SK-N-MC (cell line): ENCODE measurements around the gene CACNG4.

Experiments
- DNase-seq: peaks from one replicate; pipeline ENCODE4 v3.0.0-alpha.2; 2011; ENCODE audit warnings: low read depth, low spot score
- H3K27ac ChIP-seq: fragments of 200-600 bp; sonication (generic); 2 replicates; pipeline ENCODE4 v1.5.1; 2016; ENCODE audit warnings: mixed run types
- H3K36me3 ChIP-seq: fragments of 200-600 bp; sonication (generic); 2 replicates; pipeline ENCODE4 v1.6.1; 2017; ENCODE audit warnings: antibody characterized with exemption, low read length, mixed read lengths; ENCODE audit not compliant: insufficient read depth
- H3K4me3 ChIP-seq: fragments of 200-600 bp; sonication (generic); 2 replicates; pipeline ENCODE4 v1.5.1; 2016
- H3K9ac ChIP-seq: fragments of 200-600 bp; sonication (generic); 2 replicates; pipeline ENCODE4 v1.8.0; 2017; ENCODE audit warnings: mixed run types, mixed read lengths; ENCODE audit not compliant: insufficient read length
- H3K9me3 ChIP-seq: fragments of 200-600 bp; sonication (generic); 2 replicates; pipeline ENCODE4 v1.6.1; 2017; ENCODE audit warnings: low read depth, mild to moderate bottlenecking, antibody characterized with exemption, low read length, moderate library complexity, mixed read lengths
- EZH2 ChIP-seq: fragments of 200-600 bp; sonication (generic); IDR thresholded peaks from one replicate; pipeline ENCODE4 v1.6.1; 2017; ENCODE audit warnings: antibody characterized with exemption
- FOXP2 ChIP-seq: optimal IDR thresholded peaks from 2 replicates; pipeline ENCODE3; 2011; ENCODE audit warnings: mild to moderate bottlenecking, moderate library complexity; ENCODE audit not compliant: insufficient read depth; ENCODE audit errors: extremely low read length, control extremely low read depth
- POLR2AphosphoS5 ChIP-seq: IDR thresholded peaks from 2 replicates; pipeline ENCODE4 v1.6.1; 2012; ENCODE audit warnings: mild to moderate bottlenecking, low read depth, low read length, borderline replicate concordance

Gene CACNG4

DNA sequence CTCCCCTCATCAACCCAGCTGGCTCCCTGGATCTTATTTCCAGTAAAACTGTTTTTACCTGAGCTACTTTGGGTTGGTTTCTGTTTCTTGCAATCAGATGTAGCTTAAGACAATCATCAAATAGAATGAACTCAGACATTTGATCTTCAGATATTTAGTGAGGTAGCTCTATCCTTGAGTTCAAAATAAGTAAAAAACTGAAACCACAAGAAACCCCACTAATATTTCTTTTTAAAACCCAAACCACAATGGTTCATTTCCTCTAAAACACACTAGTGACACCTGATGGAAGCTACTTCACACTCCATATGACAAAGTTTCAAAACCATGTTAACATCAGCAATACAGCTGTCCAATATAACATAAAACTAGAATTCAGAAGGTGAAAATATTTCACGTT lies 117.6 kb downstream of the CACNG4 start:
- Histone ChIP-seq H3K36me3 (peaks cover 18% of the 10 kb centered on the region), H3K9ac (no peak overlapping the region), H3K9me3 (no peaks in the 10 kb centered on the region), H3K4me3 (no peak overlapping the region), H3K27ac (no peak overlapping the region)
- TF ChIP-seq EZH2 (no peak), FOXP2 (no peak), POLR2AphosphoS5 (no peak)
- no peak for DNase-seq
